GM12878 (cell line): ENCODE data around the gene CDK5RAP3. TPM values are rescaled to one million over a fixed set of nuclear protein-coding genes. Genes with fewer than 3 reads are reported as not detected.
A peak's percentile ranks its signal among the peaks of the same experiment; 100 is the strongest.

Experiments used
- ATAC-seq: fragments of 200-7000 bp; cut with Tn5 transposase; 3 replicates; pipeline ENCODE4 v1.9.1; 2020; ENCODE audit warnings: mild to moderate bottlenecking, moderate library complexity
- BruUV-seq: library from RNA; stranded (reverse); fragments of 400-500 nt; replicated peaks from 2 replicates; lab custom pipeline; 2021; lab: Mats Ljungman, UMichigan
- CTCF ChIA-PET: fragments of 300-600 bp; sonication (Branson Sonifier 250); formaldehyde crosslinking; extraction: SDS; loops from one replicate; lab custom pipeline; 2021; ENCODE audit warnings: inconsistent platforms; lab: Yijun Ruan, JAX
- POLR2A ChIA-PET: fragments of 350-600 bp; formaldehyde crosslinking; extraction: SDS; loops from one replicate; lab custom pipeline; 2021; ENCODE audit warnings: inconsistent platforms; lab: Charles Lee
- RAD21 ChIA-PET: fragments of 300-600 bp; sonication (Branson Sonifier 250); formaldehyde crosslinking; loops from one replicate; lab custom pipeline; 2023; ENCODE audit warnings: antibody characterized with exemption; ENCODE audit not compliant: unreplicated experiment; lab: Charles Lee
- SMC1A ChIA-PET: fragments of 300-600 bp; sonication (Branson Sonifier 250); formaldehyde crosslinking; loops from one replicate; lab custom pipeline; 2023; ENCODE audit not compliant: unreplicated experiment, uncharacterized antibody; lab: Charles Lee
- DNase-seq: peaks from one replicate; pipeline ENCODE4 v3.0.0-alpha.2; 2011; ENCODE audit warnings: low read depth, low spot score
- FAIRE-seq: peaks from 3 replicates; lab custom pipeline; 2011; peaks lifted over from hg19 to GRCh38; lab: Jason Lieb, UNC
- H2AFZ ChIP-seq: 2 replicates; pipeline ENCODE4 v1.6.0; 2011; ENCODE audit warnings: low read depth, low read length, control low read depth; ENCODE audit not compliant: control insufficient read depth
- H3K27ac ChIP-seq: 2 replicates; pipeline ENCODE4 v1.5.1; 2011; ENCODE audit warnings: control low read depth; ENCODE audit not compliant: control insufficient read depth, insufficient read depth
- H3K27me3 ChIP-seq, 2 experiments: replicated peaks in 1 of 2; 2 replicates each; pipeline versions ENCODE4 v1.6.0 to v1.6.1; 2011; ENCODE audit warnings: low read length in 1 of 2; ENCODE audit not compliant: control insufficient read depth in 2 of 2, insufficient read depth in 2 of 2
- H3K36me3 ChIP-seq, 2 experiments: 2 replicates each; pipeline ENCODE4 v1.5.1; 2011; ENCODE audit warnings: low read length in 1 of 2; ENCODE audit not compliant: control insufficient read depth in 2 of 2, insufficient read depth in 2 of 2
- H3K4me1 ChIP-seq: 2 replicates; pipeline ENCODE4 v1.6.1; 2011; ENCODE audit warnings: mild to moderate bottlenecking, low read length, moderate library complexity, mixed read lengths; ENCODE audit not compliant: control insufficient read depth, insufficient read depth
- H3K4me2 ChIP-seq: 2 replicates; pipeline ENCODE4 v1.6.0; 2011; ENCODE audit warnings: control low read depth; ENCODE audit not compliant: control insufficient read depth, insufficient read depth
- H3K4me3 ChIP-seq: fragments of 200-600 bp; sonication (generic); 2 replicates; pipeline ENCODE4 v1.5.1; 2016
- H3K79me2 ChIP-seq: 2 replicates; pipeline ENCODE4 v1.6.0; 2011; ENCODE audit warnings: low read length; ENCODE audit not compliant: control insufficient read depth, insufficient read depth
- H3K9ac ChIP-seq: 2 replicates; pipeline ENCODE4 v1.8.0; 2011; ENCODE audit warnings: low read length, control low read depth, mixed read lengths; ENCODE audit not compliant: control insufficient read depth, insufficient read depth
- H3K9me3 ChIP-seq: replicated peaks from 3 replicates; pipeline ENCODE4 v1.5.1; 2011; ENCODE audit warnings: mild to moderate bottlenecking, low read length; ENCODE audit not compliant: control insufficient read depth, insufficient read depth
- H4K20me1 ChIP-seq: 2 replicates; pipeline ENCODE4 v1.6.0; 2011; ENCODE audit not compliant: control insufficient read depth, insufficient read depth
- BACH1 ChIP-seq: fragments of 450-650 bp; IDR thresholded peaks from 2 replicates; pipeline ENCODE4 v1.6.1; 2017; ENCODE audit warnings: mild to moderate bottlenecking, borderline replicate concordance
- CBX5 ChIP-seq: sonication (generic); IDR thresholded peaks from 2 replicates; pipeline ENCODE4 v1.6.1; 2016; ENCODE audit warnings: low read depth, moderate library complexity, mild to moderate bottlenecking, inconsistent platforms
- DPF2 ChIP-seq: fragments of 450-650 bp; IDR thresholded peaks from 2 replicates; pipeline ENCODE4 v1.6.1; 2017; ENCODE audit warnings: mild to moderate bottlenecking
- E2F4 ChIP-seq: IDR thresholded peaks from 2 replicates; pipeline ENCODE4 v1.6.1; 2012; ENCODE audit warnings: low read depth, low read length, improper control_type of control experiment
- ESRRA ChIP-seq: IDR thresholded peaks from 2 replicates; pipeline ENCODE4 v1.6.1; 2012; ENCODE audit warnings: mild to moderate bottlenecking, low read length, improper control_type of control experiment
- GABPA ChIP-seq: IDR thresholded peaks from 2 replicates; pipeline ENCODE4 v1.6.1; 2014; ENCODE audit warnings: antibody characterized with exemption, low read depth, mild to moderate bottlenecking, inconsistent platforms
- HDGF ChIP-seq: fragments of 450-650 bp; IDR thresholded peaks from 2 replicates; pipeline ENCODE4 v1.6.1; 2016; ENCODE audit warnings: antibody characterized with exemption
- NBN ChIP-seq: fragments of 450-650 bp; IDR thresholded peaks from 2 replicates; pipeline ENCODE4 v1.6.1; 2016
- NFXL1 ChIP-seq: fragments of 450-650 bp; IDR thresholded peaks from 2 replicates; pipeline ENCODE4 v1.6.1; 2017; ENCODE audit warnings: antibody characterized with exemption, mild to moderate bottlenecking, borderline replicate concordance
- NFYB ChIP-seq: IDR thresholded peaks from 2 replicates; pipeline ENCODE4 v1.6.1; 2011; ENCODE audit warnings: low read depth, mild to moderate bottlenecking, low read length, improper control_type of control experiment, moderate library complexity; ENCODE audit not compliant: insufficient read depth
- PAX8 ChIP-seq: fragments of 450-650 bp; IDR thresholded peaks from 2 replicates; pipeline ENCODE4 v1.6.1; 2017; ENCODE audit warnings: mild to moderate bottlenecking, moderate library complexity
- RB1 ChIP-seq: fragments of 450-650 bp; formaldehyde crosslinking; IDR thresholded peaks from 2 replicates; pipeline ENCODE4 v1.6.1; 2017; ENCODE audit warnings: mild to moderate bottlenecking, borderline replicate concordance
- RELB ChIP-seq: fragments of 450-650 bp; IDR thresholded peaks from 2 replicates; pipeline ENCODE4 v1.6.1; 2017; ENCODE audit warnings: low read depth, mild to moderate bottlenecking, moderate library complexity
- RUNX3 ChIP-seq: IDR thresholded peaks from 2 replicates; pipeline ENCODE4 v1.6.1; 2012; ENCODE audit warnings: low read length, inconsistent platforms
- SIN3A ChIP-seq: IDR thresholded peaks from 2 replicates; pipeline ENCODE4 v1.6.1; 2012; ENCODE audit warnings: low read depth, low read length, improper control_type of control experiment
- SP1 ChIP-seq: IDR thresholded peaks from one replicate; pipeline ENCODE4 v1.6.1; 2011; ENCODE audit warnings: low read depth, low read length
- TCF12 ChIP-seq: IDR thresholded peaks from 2 replicates; pipeline ENCODE4 v1.6.1; 2011; ENCODE audit warnings: low read depth, mild to moderate bottlenecking, low read length
- ZBTB11 ChIP-seq: fragments of 450-650 bp; formaldehyde crosslinking; IDR thresholded peaks from 2 replicates; pipeline ENCODE4 v1.5.0; 2022; ENCODE audit warnings: mild to moderate bottlenecking, missing genetic modification characterization
- WGBS: methylation state at CpG from one replicate; pipeline ENCODE4 v1.1.6; 2016; ENCODE audit warnings: low lambda C conversion rate; ENCODE audit not compliant: insufficient replicate concordance, insufficient coverage; ENCODE audit errors: missing lambda C conversion rate; 5-methylcytosine and 5-hydroxymethylcytosine counted together
- in situ Hi-C: fragments of 300-500 bp; cut with MboI; formaldehyde crosslinking; loops from 9 replicates; pipeline ENCODE4 v1.14.3; 2018; ENCODE audit warnings: mixed read lengths
- intact Hi-C: fragments of 100-400 bp; cut with micrococcal nuclease; formaldehyde crosslinking; loops from one replicate; pipeline ENCODE4 v1.14.2; 2022; ENCODE audit not compliant: unreplicated experiment
- polyA plus RNA-seq, 11 experiments: library from polyadenylated mRNA; depleted of rRNA in 4 of 11; unstranded in 6 of 11; stranded (reverse) in 5 of 11; fragments of >200 nt; fragmentation: Nextera tagmentation in 4 of 11; fragmentation: Illumina TruSeq in 1 of 11; extraction: Ambion mirVana in 4 of 11; extraction: Trizol in 1 of 11; gene quantifications; 1 replicate in 1 of 11; 2 replicates in 10 of 11; pipeline versions ENCODE4 v1.2.1 to v1.2.3, GENCODE V29; 2011 to 2016; ENCODE audit warnings: inconsistent platforms in 2 of 11, missing spikeins in 2 of 11, low read depth in 1 of 11
- total RNA-seq, 4 experiments: library from RNA; depleted of rRNA in 3 of 4; stranded (reverse); fragments of >200 nt in 3 of 4; fragmentation: Illumina TruSeq in 1 of 4; extraction: Trizol in 1 of 4; gene quantifications; 2 replicates each; pipeline versions ENCODE4 v1.2.1 to v1.2.3, GENCODE V29; 2013 to 2021

CDK5RAP3 gene
- total and polyA plus RNA-seq, 10 of the 15 experiments (the other 5 are each of a cell fraction or from before 2014, with no cell fraction given) = 69.4 to 237 (median 160) TPM

DNA sequence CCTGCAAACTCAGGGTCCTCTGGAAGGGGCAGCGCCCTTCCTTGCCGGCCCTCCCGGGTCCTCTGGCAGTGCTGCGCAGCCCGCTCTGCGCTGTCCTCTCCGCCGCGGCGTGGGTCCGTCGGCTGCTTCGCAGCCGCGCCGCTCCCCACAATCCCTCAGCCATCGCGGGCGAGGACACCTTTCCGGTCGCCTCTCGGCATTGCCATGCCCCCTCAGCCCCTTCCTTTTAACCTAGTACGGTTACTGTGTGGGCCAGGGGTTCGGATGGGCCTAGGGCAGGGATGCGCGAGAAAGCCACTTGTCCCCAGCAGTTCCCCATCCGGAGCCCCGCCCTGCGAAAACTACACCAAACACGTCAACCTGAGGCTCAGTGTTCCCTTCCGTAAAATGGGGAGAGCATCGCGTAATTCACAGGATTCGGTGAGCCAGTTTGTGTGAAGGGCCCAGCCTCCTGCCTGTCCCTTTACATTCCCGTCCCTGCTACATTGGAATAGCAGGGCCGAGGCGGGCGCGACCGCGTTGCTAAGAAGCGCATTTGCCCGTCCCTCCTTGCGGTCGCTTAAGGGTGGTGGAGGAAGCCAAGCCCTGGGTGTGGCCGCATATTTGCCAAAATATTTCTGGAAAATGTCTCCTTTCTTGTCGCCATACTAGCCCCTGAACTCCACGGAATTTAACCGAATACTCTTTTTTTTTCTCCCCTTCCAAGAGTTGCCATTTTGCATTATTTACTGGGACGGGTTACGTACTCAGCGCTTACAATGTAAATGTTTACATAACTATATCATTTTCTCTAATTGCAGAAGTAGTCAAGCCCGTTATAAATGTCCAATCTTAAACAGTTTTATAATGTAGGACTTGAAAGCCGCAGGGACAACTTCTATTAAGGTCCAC lies 53.5 kb downstream of the CDK5RAP3 start:
- Histone ChIP-seq H3K4me1 (peaks cover 27% of the 10 kb centered on the region), H2AFZ (peak overlapping the region; percentile 25), H3K79me2 (no peaks in the 10 kb centered on the region), H3K4me3 (peak overlapping the region; percentile 80), H3K36me3 (no peaks in the 10 kb centered on the region), H3K4me2 (peak overlapping the region; percentile 100), H3K9me3 (no peaks in the 10 kb centered on the region), H3K27ac (no peak overlapping the region), H4K20me1 (peaks cover 5% of the 10 kb centered on the region; the same call in 1 of the 2 replicates), H3K27me3 (no peaks in the 10 kb centered on the region; a peak in 2 of 4 replicates), H3K9ac (peak overlapping the region; percentile 5; the same call in 1 of the 2 replicates)
- in situ Hi-C loops = loop anchor here (5.0 kb wide), 2 partner anchors 43 to 113 kb away; no protein-coding TSS in a partner anchor
- ChIA-PET CTCF (interaction anchor here (0.7 to 7.9 kb wide), 30 partner anchors 10 to 597 kb away, joined by 3 to 176 read pairs (median 9); partner anchors contain the start of genes CDK5RAP3, COPZ2, HOXB5 and NFE2L1), POLR2A (interaction anchor here (1.0 to 3.7 kb wide), 3 partner anchors 24 to 89 kb away, joined by 3 to 29 read pairs (median 5); partner anchors contain the start of gene NFE2L1), SMC1A (interaction anchor here (0.6 to 7.4 kb wide), 12 partner anchors 13 to 588 kb away, joined by 3 to 100 read pairs (median 4); partner anchors contain the start of gene NFE2L1), RAD21 (interaction anchor here (0.5 to 5.1 kb wide), 19 partner anchors 12 to 1371 kb away, joined by 3 to 117 read pairs (median 7); partner anchors contain the start of genes CDK5RAP3, COPZ2, HOXB5 and HOXB9)
- ATAC-seq = peak; percentile 44
- WGBS = 1% methylated on average over 52 of the region's 54 CpGs
- intact Hi-C loops = loop anchor here (1.0 to 5.0 kb wide), 2 partner anchors 107 to 313 kb away; no protein-coding TSS in a partner anchor
- FAIRE-seq = no peak
- no TSS peak for BruUV-seq
- DNase-seq = no peak
- TF ChIP-seq RUNX3 (peak; percentile 33; the same call in 1 of the 2 replicates), BACH1 (no peak), SP1 (no peak), CBX5 (no peak), SIN3A (no peak), ZBTB11 (CRISPR knock-in tag) (no peak), GABPA (no peak), RB1 (peak; percentile 45; the same call in 1 of the 2 replicates), NFXL1 (0 out of 2 replicates have a peak, but pooled peaks have one; percentile 38), NFYB (no peak), NBN (0 out of 2 replicates have a peak, but pooled peaks have one; percentile 50), TCF12 (no peak), DPF2 (no peak), HDGF (no peak), RELB (no peak), PAX8 (no peak), ESRRA (no peak), E2F4 (no peak)
